HepG2 (cell line): ENCODE results near the gene LYZL2. TPM values are rescaled to one million over a fixed set of nuclear protein-coding genes. Genes with fewer than 3 reads are reported as not detected.

Experiments
- CBX2 ChIP-seq, 2 experiments: fragments of 200-600 bp in 1 of 2; sonication (generic); formaldehyde crosslinking in 1 of 2; IDR thresholded peaks; 2 replicates each; pipeline versions ENCODE4 v1.7.0 to v1.8.1; 2018 to 2022; ENCODE audit warnings: low read depth in 2 of 2, low read length in 1 of 2, mild to moderate bottlenecking in 1 of 2, missing genetic modification reagents in 1 of 2
- CEBPG ChIP-seq: IDR thresholded peaks from 2 replicates; pipeline ENCODE4 v1.6.1; 2016
- HES4 ChIP-seq: sonication (generic); formaldehyde crosslinking; IDR thresholded peaks from 2 replicates; pipeline ENCODE4 v1.9.0; 2021; ENCODE audit warnings: mild to moderate bottlenecking, missing genetic modification reagents, borderline replicate concordance
- HIVEP1 ChIP-seq: sonication (generic); formaldehyde crosslinking; IDR thresholded peaks from 2 replicates; pipeline ENCODE4 v1.4.0; 2020; ENCODE audit warnings: mild to moderate bottlenecking, missing genetic modification reagents
- LCORL ChIP-seq, 2 experiments: fragments of 450-650 bp in 1 of 2; sonication (generic) in 1 of 2; formaldehyde crosslinking in 1 of 2; IDR thresholded peaks; 2 replicates each; pipeline versions ENCODE4 v1.5.0 to v1.6.1; 2017 to 2020; ENCODE audit warnings: antibody characterized with exemption in 1 of 2, missing genetic modification reagents in 1 of 2
- MIER2 ChIP-seq: IDR thresholded peaks from 2 replicates; pipeline ENCODE4 v1.6.1; 2016; ENCODE audit warnings: missing biosample characterization, missing genetic modification reagents
- NONO ChIP-seq, 2 experiments: fragments of 450-650 bp in 1 of 2; sonication (generic) in 1 of 2; formaldehyde crosslinking in 1 of 2; IDR thresholded peaks in 1 of 2; conservative IDR thresholded peaks in 1 of 2; 2 replicates each; pipeline versions ENCODE4 v1.6.1 to v1.8.0; 2017 to 2022; ENCODE audit warnings: mild to moderate bottlenecking in 1 of 2, missing genetic modification reagents in 1 of 2, moderate library complexity in 1 of 2
- SKI ChIP-seq: fragments of 450-650 bp; IDR thresholded peaks from one replicate; pipeline ENCODE4 v1.6.1; 2018; ENCODE audit warnings: mild to moderate bottlenecking; ENCODE audit not compliant: partially characterized antibody
- ZBTB3 ChIP-seq: sonication (generic); formaldehyde crosslinking; IDR thresholded peaks from 2 replicates; pipeline ENCODE4 v1.4.0; 2020; ENCODE audit warnings: low read depth, mild to moderate bottlenecking, moderate library complexity, missing genetic modification reagents, borderline replicate concordance
- ZFAT ChIP-seq: sonication (generic); formaldehyde crosslinking; conservative IDR thresholded peaks from 2 replicates; pipeline ENCODE4 v1.8.1; 2023; ENCODE audit warnings: missing genetic modification reagents, inconsistent platforms
- polyA plus RNA-seq, 8 experiments: library from polyadenylated mRNA; depleted of rRNA in 3 of 8; stranded (reverse) in 7 of 8; unstranded in 1 of 8; fragments of >200 nt; fragmentation: Illumina TruSeq in 4 of 8; extraction: Trizol in 4 of 8; gene quantifications; 2 replicates each; pipeline versions ENCODE4 v1.2.1 to v1.2.3, GENCODE V29; 2011 to 2016; ENCODE audit warnings: low read depth in 4 of 8, missing spikeins in 1 of 8, mixed read lengths in 1 of 8; ENCODE audit not compliant: insufficient read depth in 1 of 8
- total RNA-seq, 5 experiments: library from RNA; depleted of rRNA; stranded (reverse); fragments of >200 nt; fragmentation: Illumina TruSeq; extraction: Trizol; gene quantifications; 2 replicates each; pipeline ENCODE4 v1.2.3, GENCODE V29; 2016; ENCODE audit warnings: low read depth in 1 of 5
- TF ChIP-seq, protein P1 (sequence below): fragments of 450-650 bp; IDR thresholded peaks from 2 replicates; pipeline ENCODE4 v1.6.1; 2017
- TF ChIP-seq, protein P2 (sequence below): IDR thresholded peaks from 2 replicates; pipeline ENCODE4 v1.6.1; 2012; ENCODE audit warnings: inconsistent platforms
- TF ChIP-seq, protein P3 (sequence below): sonication (generic); formaldehyde crosslinking; IDR thresholded peaks from 2 replicates; pipeline ENCODE4 v1.5.0; 2020; ENCODE audit warnings: mild to moderate bottlenecking, missing genetic modification reagents
- TF ChIP-seq, protein P4 (sequence below), 2 experiments: sonication (generic) in 1 of 2; formaldehyde crosslinking in 1 of 2; IDR thresholded peaks; 2 replicates each; pipeline versions ENCODE4 v1.5.1 to v1.6.1; 2011 to 2020; ENCODE audit warnings: borderline replicate concordance in 1 of 2, low read depth in 1 of 2, low read length in 1 of 2, mild to moderate bottlenecking in 1 of 2, missing genetic modification reagents in 1 of 2, moderate library complexity in 1 of 2
- TF ChIP-seq, protein P5 (sequence below): sonication (generic); formaldehyde crosslinking; IDR thresholded peaks from 2 replicates; pipeline ENCODE4 v1.5.1; 2020; ENCODE audit warnings: mild to moderate bottlenecking, moderate library complexity, missing genetic modification reagents
- TF ChIP-seq, protein P6 (sequence below): sonication (generic); formaldehyde crosslinking; IDR thresholded peaks from 2 replicates; pipeline ENCODE4 v1.5.0; 2020; ENCODE audit warnings: missing genetic modification reagents, mild to moderate bottlenecking, borderline replicate concordance

LYZL2 gene
- total and polyA plus RNA-seq, 2 of the 13 experiments (the other 11 are each of a cell fraction or from before 2014, with no cell fraction given) = 0.20 to 0.63 TPM

DNA sequence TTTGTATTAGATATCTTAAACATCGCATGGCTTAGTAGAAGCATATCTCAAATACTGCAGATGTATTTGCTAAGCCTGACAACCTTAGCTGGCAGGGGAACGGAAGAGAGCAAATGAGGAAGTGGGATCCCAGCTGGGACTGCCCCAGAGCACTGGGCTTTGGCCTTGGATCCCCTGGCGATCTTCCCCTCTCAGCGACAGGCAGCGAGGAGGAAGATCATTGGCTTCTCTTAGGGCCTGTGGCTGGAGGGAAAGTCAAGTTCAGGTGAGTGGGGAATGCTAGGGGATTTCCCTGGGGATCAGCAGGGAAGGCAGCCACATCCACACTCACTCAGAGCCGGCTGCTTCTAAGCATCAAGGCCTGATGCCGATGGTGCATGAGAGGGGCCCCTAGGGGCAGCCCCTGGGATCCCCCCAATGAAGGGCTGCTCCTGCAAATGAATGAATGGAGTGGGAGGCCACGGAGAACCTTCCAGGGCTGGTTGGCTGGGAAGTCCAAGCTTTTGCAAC, 42.0 kb downstream of the LYZL2 start (continued):
- TF ChIP-seq, protein P1, sequence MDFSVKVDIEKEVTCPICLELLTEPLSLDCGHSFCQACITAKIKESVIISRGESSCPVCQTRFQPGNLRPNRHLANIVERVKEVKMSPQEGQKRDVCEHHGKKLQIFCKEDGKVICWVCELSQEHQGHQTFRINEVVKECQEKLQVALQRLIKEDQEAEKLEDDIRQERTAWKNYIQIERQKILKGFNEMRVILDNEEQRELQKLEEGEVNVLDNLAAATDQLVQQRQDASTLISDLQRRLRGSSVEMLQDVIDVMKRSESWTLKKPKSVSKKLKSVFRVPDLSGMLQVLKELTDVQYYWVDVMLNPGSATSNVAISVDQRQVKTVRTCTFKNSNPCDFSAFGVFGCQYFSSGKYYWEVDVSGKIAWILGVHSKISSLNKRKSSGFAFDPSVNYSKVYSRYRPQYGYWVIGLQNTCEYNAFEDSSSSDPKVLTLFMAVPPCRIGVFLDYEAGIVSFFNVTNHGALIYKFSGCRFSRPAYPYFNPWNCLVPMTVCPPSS = no peak
- TF ChIP-seq LCORL (IDR thresholded peaks at IDR 0.05) = no peak
- TF ChIP-seq LCORL (CRISPR knock-in tag; IDR thresholded peaks at IDR 0.05) = peak; percentile 86
- TF ChIP-seq ZFAT (CRISPR knock-in tag) = no peak
- TF ChIP-seq HIVEP1 (CRISPR knock-in tag) = peak; percentile 85
- TF ChIP-seq, protein P2, sequence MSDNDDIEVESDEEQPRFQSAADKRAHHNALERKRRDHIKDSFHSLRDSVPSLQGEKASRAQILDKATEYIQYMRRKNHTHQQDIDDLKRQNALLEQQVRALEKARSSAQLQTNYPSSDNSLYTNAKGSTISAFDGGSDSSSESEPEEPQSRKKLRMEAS = no peak
- no peak for TF ChIP-seq ZBTB3 (CRISPR knock-in tag)
- TF ChIP-seq HES4 (CRISPR knock-in tag) = peak; percentile 44; the same call in 1 of the 2 replicates
- no peak for TF ChIP-seq NONO (IDR thresholded peaks at IDR 0.05)
- no peak for TF ChIP-seq NONO (CRISPR knock-in tag; conservative IDR thresholded peaks at IDR 0.05)
- no peak for TF ChIP-seq CEBPG (CRISPR knock-in tag)
- TF ChIP-seq, protein P3, sequence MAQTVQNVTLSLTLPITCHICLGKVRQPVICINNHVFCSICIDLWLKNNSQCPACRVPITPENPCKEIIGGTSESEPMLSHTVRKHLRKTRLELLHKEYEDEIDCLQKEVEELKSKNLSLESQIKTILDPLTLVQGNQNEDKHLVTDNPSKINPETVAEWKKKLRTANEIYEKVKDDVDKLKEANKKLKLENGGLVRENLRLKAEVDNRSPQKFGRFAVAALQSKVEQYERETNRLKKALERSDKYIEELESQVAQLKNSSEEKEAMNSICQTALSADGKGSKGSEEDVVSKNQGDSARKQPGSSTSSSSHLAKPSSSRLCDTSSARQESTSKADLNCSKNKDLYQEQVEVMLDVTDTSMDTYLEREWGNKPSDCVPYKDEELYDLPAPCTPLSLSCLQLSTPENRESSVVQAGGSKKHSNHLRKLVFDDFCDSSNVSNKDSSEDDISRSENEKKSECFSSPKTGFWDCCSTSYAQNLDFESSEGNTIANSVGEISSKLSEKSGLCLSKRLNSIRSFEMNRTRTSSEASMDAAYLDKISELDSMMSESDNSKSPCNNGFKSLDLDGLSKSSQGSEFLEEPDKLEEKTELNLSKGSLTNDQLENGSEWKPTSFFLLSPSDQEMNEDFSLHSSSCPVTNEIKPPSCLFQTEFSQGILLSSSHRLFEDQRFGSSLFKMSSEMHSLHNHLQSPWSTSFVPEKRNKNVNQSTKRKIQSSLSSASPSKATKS (CRISPR knock-in tag) = no peak
- TF ChIP-seq, protein P4, sequence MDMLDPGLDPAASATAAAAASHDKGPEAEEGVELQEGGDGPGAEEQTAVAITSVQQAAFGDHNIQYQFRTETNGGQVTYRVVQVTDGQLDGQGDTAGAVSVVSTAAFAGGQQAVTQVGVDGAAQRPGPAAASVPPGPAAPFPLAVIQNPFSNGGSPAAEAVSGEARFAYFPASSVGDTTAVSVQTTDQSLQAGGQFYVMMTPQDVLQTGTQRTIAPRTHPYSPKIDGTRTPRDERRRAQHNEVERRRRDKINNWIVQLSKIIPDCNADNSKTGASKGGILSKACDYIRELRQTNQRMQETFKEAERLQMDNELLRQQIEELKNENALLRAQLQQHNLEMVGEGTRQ (IDR thresholded peaks at IDR 0.05; ENCODE audit: low read depth, low read length) = no peak
- TF ChIP-seq, protein P4 (CRISPR knock-in tag; IDR thresholded peaks at IDR 0.05; ENCODE audit: borderline replicate concordance) = no peak
- TF ChIP-seq MIER2 (CRISPR knock-in tag) = no peak
- no peak for TF ChIP-seq CBX2 (IDR thresholded peaks at IDR 0.05; ENCODE audit: low read depth, low read length)
- no peak for TF ChIP-seq CBX2 (CRISPR knock-in tag; IDR thresholded peaks at IDR 0.05; ENCODE audit: low read depth)
- TF ChIP-seq, protein P5, sequence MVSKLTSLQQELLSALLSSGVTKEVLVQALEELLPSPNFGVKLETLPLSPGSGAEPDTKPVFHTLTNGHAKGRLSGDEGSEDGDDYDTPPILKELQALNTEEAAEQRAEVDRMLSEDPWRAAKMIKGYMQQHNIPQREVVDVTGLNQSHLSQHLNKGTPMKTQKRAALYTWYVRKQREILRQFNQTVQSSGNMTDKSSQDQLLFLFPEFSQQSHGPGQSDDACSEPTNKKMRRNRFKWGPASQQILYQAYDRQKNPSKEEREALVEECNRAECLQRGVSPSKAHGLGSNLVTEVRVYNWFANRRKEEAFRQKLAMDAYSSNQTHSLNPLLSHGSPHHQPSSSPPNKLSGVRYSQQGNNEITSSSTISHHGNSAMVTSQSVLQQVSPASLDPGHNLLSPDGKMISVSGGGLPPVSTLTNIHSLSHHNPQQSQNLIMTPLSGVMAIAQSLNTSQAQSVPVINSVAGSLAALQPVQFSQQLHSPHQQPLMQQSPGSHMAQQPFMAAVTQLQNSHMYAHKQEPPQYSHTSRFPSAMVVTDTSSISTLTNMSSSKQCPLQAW = peak; percentile 80
- TF ChIP-seq, protein P6, sequence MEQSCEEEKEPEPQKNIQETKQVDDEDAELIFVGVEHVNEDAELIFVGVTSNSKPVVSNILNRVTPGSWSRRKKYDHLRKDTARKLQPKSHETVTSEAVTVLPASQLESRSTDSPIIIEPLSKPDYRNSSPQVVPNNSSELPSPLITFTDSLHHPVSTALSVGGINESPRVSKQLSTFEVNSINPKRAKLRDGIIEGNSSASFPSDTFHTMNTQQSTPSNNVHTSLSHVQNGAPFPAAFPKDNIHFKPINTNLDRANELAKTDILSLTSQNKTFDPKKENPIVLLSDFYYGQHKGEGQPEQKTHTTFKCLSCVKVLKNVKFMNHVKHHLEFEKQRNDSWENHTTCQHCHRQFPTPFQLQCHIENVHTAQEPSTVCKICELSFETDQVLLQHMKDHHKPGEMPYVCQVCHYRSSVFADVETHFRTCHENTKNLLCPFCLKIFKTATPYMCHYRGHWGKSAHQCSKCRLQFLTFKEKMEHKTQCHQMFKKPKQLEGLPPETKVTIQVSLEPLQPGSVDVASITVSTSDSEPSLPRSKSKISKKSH (CRISPR knock-in tag) = no peak
- peak; percentile 82 for TF ChIP-seq SKI
